GM18498 (cell line): ENCODE data around the gene ALLC.

ENCODE experiments used
- ATAC-seq: cut with Tn5 transposase; IDR thresholded peaks from one replicate; pipeline ENCODE4 v1.9.1; 2021; ENCODE audit warnings: mild to moderate bottlenecking, moderate library complexity; ENCODE audit not compliant: unreplicated experiment

Gene ALLC

GRCh38 chr2:3639015-3639630, 18.9 kb upstream of the ALLC start:
- no peak for ATAC-seq

GRCh38 chr2:3639653-3640052, 18.3 kb upstream of the ALLC start:
- no peak for ATAC-seq

- ATAC-seq = no peak
Observed at GRCh38 chr2:3641181-3641580, 16.8 kb upstream of the ALLC start.

- no peak for ATAC-seq
Observed at GRCh38 chr2:3641841-3642421, 16.1 kb upstream of the ALLC start.

GRCh38 chr2:3642521-3643215, 15.3 kb upstream of the ALLC start:
- ATAC-seq = no peak

- ATAC-seq = no peak
Observed at GRCh38 chr2:3643371-3644245, 14.4 kb upstream of the ALLC start.

GRCh38 chr2:3644246-3644525, 13.8 kb upstream of the ALLC start:
- ATAC-seq = peak; percentile 86

- ATAC-seq = no peak
Observed at GRCh38 chr2:3644891-3645605, 13.0 kb upstream of the ALLC start.

GRCh38 chr2:3645745-3646389, 12.1 kb upstream of the ALLC start:
- ATAC-seq = no peak

GRCh38 chr2:3646446-3646845, 11.6 kb upstream of the ALLC start:
- no peak for ATAC-seq

- ATAC-seq = no peak
Observed at GRCh38 chr2:3647246-3647645, 10.8 kb upstream of the ALLC start.

- ATAC-seq = no peak
Observed at GRCh38 chr2:3647831-3648651, 10.0 kb upstream of the ALLC start.

GRCh38 chr2:3648652-3649177, 9.3 kb upstream of the ALLC start:
- ATAC-seq = no peak

GRCh38 chr2:3649581-3649980, 8.4 kb upstream of the ALLC start:
- no peak for ATAC-seq

- no peak for ATAC-seq
Observed at GRCh38 chr2:3650140-3650920, 7.7 kb upstream of the ALLC start.

GRCh38 chr2:3651691-3652648, 6.0 kb upstream of the ALLC start:
- ATAC-seq = peak; percentile 89

GRCh38 chr2:3652896-3653625, 4.9 kb upstream of the ALLC start:
- ATAC-seq = no peak
